Hematopoietic multipotent progenitor cell treated with erythropoietin and hydrocortisone succinate and interleukin-3 and kit ligand, for 6 days (in vitro differentiated cells): ENCODE measurements around the gene WBP1.
"Not testable (repeated sequence)": the region's sequence is repeated elsewhere in the genome, so short reads cannot be mapped to it uniquely, and the experiment has no call there.

Source experiments
- DNase-seq: peaks from one replicate; pipeline ENCODE4 v3.0.0-alpha.2; 2015

The WBP1 gene

DNA sequence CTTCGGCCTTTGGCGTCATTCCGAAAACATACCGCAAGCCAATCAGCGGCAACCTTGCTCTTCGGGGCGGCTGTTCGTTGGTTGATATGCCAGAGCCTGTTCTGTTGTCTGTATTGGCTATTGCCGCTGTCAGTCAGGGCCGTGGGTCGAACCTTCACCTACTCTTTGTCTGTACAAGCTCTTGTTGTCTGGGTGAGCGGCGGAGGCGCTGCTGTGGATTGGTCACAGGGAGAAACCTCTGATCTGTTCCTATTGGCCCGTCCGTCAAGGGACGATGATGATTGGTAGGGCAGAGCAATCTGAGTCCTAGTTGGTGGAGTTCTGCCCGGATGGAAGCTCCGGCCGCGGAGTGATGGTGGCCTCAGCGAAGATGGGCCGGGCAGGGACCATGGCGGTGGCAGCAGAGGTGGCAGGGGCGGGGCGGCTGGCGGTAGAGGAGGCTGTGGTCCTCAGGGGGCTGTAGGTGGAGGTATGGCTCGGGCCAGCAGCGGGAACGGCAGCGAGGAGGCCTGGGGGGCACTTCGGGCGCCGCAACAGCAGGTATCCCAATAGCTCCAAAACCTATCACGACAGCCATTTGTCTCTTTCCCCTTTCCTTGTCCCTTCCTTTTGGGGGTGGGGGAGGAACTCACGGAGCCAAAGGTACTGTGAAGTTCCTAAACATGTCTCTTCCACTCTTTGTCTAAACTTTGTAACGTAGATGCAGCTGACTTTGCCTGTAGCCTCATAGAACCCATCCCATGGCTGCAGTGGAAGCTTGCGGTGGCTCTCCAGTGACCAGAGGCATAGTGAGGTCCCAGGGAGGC, at the start of gene WBP1:
Gene WBP1, plus strand, starts transcription at position 307 of the 806 bp plus-strand sequence. Its CDS starts 165 bp downstream, at position 472.
- peak; percentile 99 for DNase-seq

DNA sequence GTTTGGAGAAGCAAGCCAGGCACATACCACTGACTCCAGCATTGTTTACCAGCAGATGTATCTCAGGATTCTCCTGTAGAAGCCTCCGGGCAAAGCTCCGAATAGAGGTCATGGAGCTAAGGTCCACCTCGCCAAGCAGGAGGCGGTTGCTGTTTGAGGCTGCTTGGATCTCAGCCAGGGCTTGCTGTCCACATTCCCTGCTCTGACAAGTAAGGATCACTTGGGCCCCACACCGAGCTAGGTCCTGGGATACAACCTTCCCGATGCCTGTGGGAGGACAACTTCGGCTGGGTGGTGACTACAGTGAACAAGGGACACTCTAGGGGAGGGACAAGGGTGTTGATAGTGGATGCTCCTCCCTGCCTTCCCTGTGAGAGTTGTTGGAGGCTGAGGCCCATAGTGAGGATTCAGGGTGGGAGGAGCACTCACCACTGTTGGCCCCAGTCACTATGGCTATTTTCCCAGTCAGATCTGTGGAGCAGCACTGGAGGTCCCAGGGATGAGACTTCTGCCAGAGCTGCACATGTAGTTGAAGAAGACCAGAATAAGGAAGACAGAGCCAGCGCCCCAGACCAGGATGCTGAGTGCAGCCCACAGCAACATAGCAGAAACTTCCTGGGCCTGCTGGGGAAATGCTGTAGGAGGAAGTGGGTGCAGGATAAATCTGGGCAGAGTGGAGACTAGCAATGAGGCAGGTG, 45.1 kb upstream of the WBP1 start:
- no peak for DNase-seq

DNA sequence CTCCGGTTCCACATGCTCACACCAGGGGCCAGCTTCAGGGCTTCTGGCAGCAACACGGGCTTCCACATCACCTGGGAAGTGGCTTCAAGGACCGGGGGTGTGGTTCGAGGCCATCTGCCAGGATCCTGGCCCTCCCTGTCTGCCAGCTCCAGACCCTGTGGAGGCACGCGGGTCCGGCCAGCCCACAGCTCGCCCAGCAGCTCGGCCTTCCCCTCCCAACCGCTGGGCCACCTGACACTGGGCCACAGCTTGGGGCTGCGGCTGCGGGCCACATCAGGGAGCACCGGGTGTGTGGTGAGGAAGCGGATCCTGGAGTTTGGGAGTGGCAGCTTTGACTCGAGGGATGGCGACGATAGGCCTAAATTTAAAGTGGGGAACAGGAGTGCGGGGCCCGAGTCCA, 43.8 kb upstream of the WBP1 start:
- no peak for DNase-seq

DNA sequence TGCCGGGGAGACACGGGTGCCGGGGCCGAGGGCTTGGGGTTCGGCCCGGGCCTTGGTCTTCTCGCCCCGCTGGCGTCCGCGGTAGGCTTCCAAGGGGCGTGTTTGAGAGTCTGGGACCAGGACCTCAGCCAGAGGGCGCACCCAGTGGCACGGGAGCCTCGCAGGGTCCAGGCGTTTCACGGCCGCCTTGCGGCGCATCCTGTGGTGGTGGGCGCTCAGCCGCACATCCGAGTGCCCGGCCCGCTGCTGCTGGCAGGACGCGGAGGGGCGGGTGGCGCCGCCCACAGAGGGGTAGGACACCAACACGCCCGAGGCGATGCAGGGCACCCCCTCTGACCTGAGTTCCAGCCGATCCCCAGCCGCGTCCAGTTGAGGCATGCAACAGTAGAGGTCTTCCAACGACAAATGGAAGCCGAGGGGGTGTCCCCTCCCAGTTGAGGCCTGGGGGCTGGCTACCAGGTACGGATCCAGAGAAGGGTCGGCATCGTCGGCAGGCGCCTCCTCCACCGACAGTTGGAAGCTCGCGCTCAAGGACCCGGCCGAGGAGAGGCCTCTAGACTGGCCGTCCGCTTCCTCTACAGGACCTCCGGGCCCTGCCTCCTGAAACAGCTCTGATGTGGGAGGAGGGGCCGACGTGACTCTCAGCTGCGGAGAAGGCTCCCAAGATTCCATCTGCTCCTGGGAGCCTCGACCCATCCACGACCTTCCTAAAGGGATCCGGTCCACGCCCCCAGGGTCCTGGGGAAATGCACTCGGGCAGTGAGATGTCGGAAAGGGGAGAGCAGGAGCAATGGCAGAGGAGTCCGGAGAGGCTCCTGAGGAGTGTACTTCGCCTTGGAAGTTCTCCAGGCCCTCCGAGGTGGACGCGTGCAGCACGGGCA, 43.1 kb upstream of the WBP1 start:
- peak; percentile 29 for DNase-seq

DNA sequence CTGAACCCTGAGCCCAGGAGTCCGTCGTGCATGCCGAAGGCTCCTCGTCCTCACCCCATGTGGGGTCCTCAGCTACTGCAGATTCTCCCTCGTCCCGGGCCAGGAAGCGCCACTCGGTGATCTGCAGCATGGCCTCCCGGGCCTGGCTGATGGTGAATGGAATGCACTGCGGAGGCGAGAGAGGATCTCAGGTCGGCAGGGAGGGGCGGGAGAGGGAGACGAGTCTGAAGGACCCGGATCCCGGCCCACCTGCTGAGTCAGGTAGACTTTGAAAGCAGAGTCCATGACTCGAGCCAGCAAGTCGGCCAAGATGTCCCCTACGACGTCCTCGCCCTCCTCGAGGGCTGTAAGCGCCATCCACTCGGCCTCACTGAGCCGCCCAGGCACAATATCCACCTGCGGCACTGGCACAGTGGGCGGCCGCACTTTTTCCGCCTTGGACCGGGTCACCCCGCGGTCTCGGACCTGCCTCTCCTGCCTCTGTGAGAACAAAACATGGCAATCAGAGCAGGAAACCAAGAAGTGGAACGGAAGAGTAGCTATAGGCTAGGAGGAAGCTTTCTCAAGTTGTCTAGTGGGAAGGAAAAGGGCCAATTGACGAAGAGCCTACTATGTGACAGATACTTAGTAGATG, 42.4 kb upstream of the WBP1 start:
- DNase-seq, result no peak

DNA sequence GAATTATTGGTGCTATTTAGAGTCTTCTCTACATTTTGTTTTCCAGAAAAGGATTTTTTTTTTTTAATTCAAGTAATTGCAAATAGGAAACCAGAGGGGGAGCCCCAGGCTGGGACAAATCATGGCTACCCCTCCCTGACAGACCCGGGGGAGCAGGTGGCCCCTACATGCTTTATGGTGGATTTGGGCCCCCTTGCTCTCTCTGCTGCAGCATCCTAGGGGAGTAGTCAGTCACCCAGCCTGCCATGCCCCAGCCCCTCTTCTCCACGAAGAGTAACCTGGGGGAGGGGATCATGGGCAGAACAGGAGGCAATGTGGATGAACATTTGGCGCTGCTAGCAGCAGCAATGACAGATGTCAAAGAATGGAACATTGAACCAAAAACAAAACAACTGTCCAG, 41.5 kb upstream of the WBP1 start:
- peak; percentile 16 for DNase-seq

DNA sequence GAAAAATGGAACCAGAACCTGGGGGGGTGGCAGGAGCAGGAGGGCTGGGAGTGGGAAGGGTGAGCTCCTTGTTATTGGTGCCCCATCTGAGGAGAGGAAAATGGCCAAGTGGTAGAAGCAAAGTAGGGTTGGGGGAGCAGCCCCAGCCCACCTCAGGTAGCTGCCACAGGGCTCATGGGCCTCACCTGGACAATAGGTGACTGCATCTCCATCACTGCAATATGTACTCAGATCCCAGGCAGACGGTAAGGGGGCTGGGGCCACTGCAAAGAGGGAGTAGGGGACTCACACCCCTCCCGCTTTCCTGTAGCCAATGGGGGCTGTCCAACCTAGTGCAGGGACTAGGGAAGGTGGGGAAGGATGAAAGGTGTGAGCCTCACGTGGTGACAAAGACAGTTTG, 41.0 kb upstream of the WBP1 start:
- no peak for DNase-seq

DNA sequence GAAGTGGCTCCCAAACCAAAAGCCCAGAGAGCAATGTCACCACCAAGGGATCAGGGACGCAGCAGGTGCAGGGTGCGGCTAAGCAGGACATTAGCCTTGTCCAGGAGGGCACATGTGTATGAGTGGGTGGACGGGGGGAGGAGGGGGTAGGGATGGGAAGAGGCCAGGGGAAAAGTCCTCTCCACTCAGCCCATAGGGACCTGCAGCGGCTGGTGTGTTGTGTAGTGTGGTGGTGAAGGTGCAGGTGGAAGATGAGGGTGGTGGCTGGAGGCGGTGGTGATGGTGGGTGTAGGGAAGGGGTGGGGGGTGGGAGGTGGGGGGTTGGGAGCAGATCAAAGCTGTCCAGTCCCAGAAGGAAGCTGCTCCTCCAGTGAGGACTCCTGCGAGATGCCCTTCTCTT, 40.5 kb upstream of the WBP1 start:
- no peak for DNase-seq

DNA sequence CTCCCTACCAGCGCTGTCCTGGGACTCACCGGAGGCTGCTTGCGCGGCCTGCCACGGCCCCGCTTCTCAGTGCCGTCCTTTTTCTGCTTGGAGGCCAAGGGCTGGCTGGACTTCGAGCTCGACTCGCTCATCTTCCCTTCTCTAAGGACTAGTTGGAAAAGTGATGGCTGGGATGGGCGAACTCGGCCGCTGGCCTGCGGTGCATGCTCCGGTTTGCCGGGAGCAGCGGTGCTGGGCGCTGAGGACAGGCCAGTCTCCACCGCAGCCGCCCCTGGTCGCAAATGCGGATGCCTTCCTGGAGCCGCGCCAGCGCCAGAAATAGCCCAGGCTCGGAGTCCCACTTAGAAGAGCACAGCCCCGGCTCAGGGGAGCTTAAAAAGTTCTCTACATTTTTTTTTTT, 39.9 kb upstream of the WBP1 start:
- DNase-seq, result no peak

DNA sequence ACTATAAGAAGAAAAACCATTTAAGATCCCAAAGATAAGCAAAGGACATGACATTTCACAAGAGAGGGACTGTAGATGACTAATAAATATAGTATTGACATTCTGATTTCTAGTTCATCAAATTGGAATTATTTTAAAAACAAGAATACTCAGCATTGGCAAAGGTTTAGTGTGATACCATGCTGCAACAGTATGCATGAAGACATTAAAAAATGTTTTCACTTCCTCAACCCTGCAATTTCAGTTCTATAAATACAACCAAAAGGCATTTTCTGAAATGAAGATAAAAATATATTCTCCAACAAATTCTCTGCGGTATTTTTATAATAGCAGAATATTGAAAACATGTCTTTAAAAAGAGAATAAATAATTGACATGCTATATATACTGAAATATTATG, 38.9 kb upstream of the WBP1 start:
- DNase-seq, result no peak

DNA sequence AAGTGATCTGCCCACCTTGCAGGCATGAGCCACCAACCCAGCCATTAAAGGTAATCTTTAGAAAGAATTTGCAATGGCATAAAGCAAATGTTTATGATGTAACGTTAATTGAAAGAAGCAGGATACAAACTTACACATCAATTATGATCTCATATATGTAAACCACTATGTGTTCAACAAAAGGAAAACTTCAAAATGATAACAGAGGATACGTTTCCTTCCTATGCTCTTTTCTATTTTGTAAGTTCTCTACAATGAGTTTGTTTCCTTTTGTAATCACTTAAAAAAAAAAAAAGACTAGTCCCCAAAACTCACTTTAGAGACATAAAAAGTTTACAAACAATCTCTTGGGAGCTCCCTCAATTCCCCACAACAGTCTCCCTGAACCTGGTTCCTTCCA, 38.2 kb upstream of the WBP1 start:
- no peak for DNase-seq

DNA sequence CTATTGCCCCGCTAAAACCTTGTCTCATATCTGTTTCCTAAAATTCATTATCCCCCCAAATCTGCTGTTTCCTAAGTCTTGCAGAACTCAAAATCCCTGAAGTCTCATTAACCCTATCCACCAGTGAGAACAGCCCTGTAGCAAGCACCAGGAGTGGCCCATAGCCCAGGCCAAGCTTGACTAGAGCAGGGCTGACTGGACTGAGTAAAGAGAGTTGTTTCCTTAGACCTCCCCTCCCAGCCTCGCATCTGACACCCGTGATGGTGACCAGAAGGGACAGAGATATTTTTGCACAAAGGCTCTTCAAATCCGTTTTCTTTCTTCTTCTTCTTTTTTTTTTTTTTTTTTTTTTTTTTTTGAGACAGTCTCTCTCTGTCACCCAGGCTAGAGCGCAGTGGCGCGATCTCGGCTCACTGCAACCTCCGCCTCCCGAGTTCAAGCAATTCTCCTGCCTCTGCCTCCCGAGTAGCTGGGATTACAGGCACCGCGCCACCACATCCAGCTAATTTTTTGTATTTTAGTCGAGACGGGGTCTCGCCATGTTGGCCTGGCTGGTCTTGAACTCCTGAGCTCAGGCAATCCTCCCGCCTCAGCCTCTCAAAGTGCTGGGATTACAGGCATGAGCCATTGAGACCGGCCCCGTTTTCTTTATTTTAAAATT, 37.7 kb upstream of the WBP1 start:
- DNase-seq, result not testable (repeated sequence)

DNA sequence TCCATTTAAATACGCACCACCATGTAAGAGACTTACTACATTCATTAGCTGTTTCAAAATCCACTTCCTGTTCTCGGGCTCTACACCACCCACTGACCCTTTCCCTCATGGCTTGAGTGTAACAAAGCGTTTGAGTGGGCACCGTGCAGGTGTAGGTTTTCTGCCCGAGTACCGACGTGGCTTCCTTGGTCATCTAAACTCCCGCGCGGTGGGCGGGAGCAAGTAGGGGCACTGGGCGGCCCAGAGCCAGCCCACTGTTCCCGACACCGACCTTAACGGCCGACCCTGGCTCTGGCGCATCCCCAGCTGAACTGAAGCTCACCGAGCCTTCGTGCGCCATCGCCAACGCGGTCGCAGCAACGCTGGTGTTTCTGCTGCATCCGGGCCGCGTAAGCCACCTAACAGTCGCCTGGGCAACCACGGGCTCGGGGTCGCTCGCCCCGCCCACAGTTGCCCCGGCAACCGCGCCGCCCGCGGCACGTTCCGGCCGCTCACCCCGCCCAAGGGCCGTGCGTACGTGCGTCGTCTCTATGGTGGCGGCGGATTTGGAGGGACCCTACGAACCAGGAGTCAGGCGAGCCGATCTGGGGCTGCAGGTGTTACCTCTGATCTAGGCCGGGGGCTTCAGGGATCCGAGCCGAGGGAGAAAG, 36.9 kb upstream of the WBP1 start, which contains the start of the genes C2orf81 and WDR54:
Gene C2orf81, minus strand, starts transcription at position 399 of the 650 bp plus-strand sequence. Its CDS starts 59 bp downstream, at position 340.
Gene WDR54, plus strand, starts transcription at position 510 of the 650 bp plus-strand sequence. CDS start 424 bp downstream, outside the sequence.
- peak; percentile 92 for DNase-seq

DNA sequence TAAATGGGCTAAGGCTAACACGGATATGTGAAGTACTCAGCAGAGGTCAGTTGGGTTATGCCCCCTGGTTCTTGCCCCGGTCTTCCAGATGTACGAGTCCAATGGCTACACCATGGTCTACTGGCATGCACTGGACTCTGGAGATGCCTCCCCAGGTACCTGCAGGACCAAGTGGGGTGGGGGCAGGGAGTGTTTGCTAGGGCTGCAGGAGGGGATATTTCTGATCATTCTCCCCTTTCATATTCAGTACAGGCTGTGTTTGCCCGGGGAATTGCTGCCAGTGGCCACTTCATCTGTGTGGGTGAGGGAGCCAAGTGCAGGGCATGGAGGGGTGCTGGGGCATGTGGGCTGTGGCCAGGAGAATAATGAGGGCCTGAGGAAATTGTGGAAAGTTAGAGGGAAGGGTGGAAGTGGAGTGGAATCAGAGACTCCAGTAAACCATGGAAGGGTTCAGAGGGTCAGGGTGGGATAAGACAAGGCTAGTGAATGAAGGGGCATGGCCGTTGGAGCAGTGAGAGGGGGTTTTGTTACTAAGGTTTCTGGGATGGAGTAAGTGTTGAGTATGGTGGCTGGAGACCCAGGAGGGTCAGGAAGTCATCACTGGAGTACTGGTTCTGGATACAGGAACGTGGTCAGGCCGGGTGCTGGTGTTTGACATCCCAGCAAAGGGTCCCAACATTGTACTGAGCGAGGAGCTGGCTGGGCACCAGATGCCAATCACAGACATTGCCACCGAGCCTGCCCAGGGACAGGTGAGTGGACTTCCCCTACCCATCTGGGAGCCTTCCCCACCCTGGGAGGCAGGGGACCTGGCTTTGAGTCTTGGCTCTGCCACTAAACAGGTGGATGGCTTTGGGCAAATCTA, 34.8 kb upstream of the WBP1 start:
- no peak for DNase-seq

DNA sequence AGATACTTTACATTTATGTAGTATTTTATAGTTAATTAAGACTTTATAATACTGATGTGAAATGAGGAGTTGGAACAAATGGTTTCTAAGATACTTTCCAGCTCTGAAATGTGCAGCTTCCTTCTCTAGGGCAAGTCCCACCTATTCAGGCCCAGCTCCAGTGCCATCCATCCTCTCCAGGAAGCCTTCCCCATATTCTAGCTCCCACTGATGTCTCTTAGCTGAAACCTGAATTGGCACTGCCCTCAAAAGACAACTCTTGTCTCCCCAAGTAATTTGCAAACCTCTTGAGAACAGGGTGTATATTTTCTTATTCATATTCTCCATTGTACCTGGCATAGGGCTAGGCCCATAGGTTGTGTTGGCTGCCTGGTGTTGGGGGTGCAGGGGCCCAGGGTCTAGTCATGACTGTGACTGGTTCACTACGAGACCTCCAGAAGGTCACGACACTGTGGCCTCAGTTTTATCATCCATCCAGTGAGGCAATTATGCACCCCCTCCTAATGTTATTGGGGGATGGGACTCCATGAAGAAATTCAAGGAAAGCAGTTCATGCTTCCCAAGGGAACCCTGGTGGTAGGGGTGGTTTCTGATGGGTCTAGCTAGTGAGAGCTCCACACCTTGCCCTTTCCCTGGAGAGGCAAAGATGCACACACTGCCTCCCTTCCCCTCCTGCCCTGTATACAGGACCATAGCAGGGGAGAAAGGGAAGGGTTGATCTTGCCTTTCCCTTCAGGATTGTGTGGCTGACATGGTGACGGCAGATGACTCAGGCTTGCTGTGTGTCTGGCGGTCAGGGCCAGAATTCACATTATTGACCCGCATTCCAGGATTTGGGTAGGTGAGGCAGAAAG, 33.9 kb upstream of the WBP1 start:
- DNase-seq, result no peak

DNA sequence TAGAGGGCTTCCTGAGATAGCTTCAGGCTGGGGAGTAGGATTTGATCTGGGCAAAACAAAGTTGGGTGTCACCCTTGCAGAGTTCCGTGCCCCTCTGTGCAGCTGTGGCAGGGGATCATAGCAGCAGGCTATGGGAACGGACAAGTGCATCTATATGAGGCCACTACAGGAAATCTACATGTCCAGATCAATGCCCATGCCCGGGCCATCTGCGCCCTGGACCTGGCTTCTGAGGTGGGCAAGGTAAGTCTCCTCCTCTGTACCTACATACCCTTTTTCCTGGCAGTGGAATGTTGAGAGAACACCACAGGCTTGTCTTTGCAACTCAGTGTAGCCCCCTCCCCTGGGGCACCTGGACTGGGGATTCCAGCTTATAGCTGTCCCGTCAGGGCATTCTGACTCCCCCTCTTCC, 33.2 kb upstream of the WBP1 start:
- DNase-seq, result no peak

DNA sequence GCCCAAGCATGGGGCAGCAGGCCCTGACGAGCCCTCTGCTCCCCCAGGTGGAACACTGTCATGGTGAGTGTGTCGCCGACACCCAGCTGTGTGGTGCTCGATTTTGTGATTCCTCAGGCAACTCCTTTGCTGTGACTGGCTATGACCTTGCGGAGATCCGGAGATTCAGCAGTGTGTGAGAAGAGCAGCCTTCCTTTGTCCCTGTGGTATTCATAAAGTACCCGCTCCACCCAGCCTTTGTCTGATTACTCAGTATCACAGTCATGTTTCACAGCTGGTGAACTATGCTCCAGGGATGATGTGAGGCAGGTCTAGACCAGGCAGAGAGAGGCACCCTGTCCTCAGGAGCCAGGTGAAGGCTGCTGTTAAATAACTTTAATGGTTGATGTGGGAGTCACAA, 32.7 kb upstream of the WBP1 start:
- DNase-seq, result no peak

DNA sequence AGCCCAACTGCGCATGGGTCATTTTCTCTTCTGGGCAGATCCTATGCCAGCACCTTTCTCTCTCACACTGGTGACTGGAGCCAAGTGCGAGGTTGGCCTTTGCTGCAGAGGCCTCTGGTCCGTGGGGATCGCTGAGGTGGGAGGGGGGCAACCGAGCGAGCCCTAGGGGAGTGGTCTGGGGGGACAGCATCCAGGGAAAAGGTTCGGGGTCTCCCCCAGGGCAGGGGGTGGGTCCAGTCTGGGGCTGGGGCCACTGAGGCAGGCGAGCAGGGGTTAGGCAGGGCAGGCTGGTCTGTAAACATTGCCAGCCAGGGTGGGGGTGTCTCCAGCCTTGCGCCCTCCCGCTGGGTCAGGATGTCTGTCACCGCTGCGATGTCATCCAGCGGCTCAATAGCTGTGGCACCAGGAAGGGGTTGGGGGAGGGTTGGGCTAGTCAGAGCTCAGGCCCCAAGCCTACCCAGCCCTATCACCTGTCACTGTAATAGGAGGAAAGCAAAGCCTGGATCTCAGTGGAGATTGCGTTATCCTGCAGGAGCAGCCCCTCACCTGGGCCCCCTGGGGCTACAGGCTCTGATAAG, 32.0 kb upstream of the WBP1 start:
- no peak for DNase-seq

DNA sequence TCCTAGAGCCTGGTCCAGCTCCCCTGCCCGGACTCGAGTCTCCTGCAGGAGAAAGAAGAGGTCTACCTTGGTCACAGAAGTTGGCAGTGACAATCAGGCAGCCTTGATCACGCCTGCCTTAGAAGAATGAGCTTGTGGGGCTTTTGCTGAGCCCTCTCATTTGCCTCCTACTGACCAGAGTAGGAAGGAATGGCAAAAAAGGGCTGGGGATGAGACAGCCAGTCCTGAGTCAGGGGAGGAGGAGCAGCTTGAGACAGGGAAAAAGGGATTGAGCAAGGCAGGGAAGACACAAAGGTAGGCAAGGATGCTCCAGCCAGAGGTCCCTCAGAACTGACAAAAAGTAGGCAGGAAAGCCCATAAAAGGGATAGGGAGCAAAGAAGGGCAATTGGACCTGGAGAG, 30.7 kb upstream of the WBP1 start:
- no peak for DNase-seq
